Endometrial microvascular endothelial cells (primary cell): ENCODE data around the gene NAA60. TPM values are rescaled to one million over a fixed set of nuclear protein-coding genes. Genes with fewer than 3 reads are reported as not detected.

Experiments used
- in situ Hi-C: cut with HindIII; loops from 2 replicates; pipeline ENCODE4 v1.10.0; 2017; ENCODE audit warnings: low sequenced_read_pairs, low pct_unique_long_range_greater_than_20kb; ENCODE audit errors: inconsistent ontology term
- total RNA-seq: library from RNA; depleted of rRNA; stranded (reverse); fragments of >200 nt; gene quantifications from one replicate; pipeline ENCODE4 v1.2.3, GENCODE V29; 2015; ENCODE audit errors: inconsistent ontology term

Gene NAA60
- total RNA-seq, 1 donor from 2014 or later, result 14.8 TPM

GRCh38 chr16:3479654-3480216 is 36.3 kb downstream of the NAA60 start:
- in situ Hi-C loops, result no loop called here

- in situ Hi-C loops, result no loop called here
These were observed 37.6 kb downstream of the NAA60 start for GRCh38 chr16:3480901-3481695.

- in situ Hi-C loops, result no loop called here
These were observed 38.5 kb downstream of the NAA60 start for GRCh38 chr16:3481696-3482658.

GRCh38 chr16:3482659-3483241 is 39.3 kb downstream of the NAA60 start:
- in situ Hi-C loops, result no loop called here

- in situ Hi-C loops, result no loop called here
These were observed 41.0 kb downstream of the NAA60 start for GRCh38 chr16:3484318-3485096.

GRCh38 chr16:3485097-3485745 is 41.7 kb downstream of the NAA60 start:
- in situ Hi-C loops, result no loop called here

- in situ Hi-C loops, result no loop called here
These were observed 42.5 kb downstream of the NAA60 start for GRCh38 chr16:3485821-3486505.

- in situ Hi-C loops, result no loop called here
These were observed 43.2 kb downstream of the NAA60 start for GRCh38 chr16:3486506-3487215.

GRCh38 chr16:3487521-3488410 is 44.3 kb downstream of the NAA60 start:
- in situ Hi-C loops, result no loop called here

- in situ Hi-C loops, result no loop called here
These were observed 45.3 kb downstream of the NAA60 start for GRCh38 chr16:3488801-3489200.

- in situ Hi-C loops, result no loop called here
These were observed 47.6 kb downstream of the NAA60 start for GRCh38 chr16:3490911-3491629.

- in situ Hi-C loops, result no loop called here
These were observed 48.9 kb downstream of the NAA60 start for GRCh38 chr16:3492356-3492755.

GRCh38 chr16:3494386-3494973 is 51.0 kb downstream of the NAA60 start:
- in situ Hi-C loops, result no loop called here

GRCh38 chr16:3495176-3495575 is 51.7 kb downstream of the NAA60 start, which contains the start of gene C16orf90:
Gene C16orf90 (minus strand): TSS chr16:3495489. CDS start chr16:3495421, 68 bp downstream.
- in situ Hi-C loops, result no loop called here

GRCh38 chr16:3496386-3496785 is 52.9 kb downstream of the NAA60 start:
- in situ Hi-C loops, result no loop called here
